GM12864 (cell line): Measurements from ENCODE around the gene ETS2.
"Not testable (repeated sequence)": the region's sequence is repeated elsewhere in the genome, so short reads cannot be mapped to it uniquely, and the experiment has no call there.

Experiments
- DNase-seq: peaks from one replicate; pipeline ENCODE4 v3.0.0-alpha.2; 2011; ENCODE audit warnings: low read depth
- H3K4me3 ChIP-seq: 2 replicates; pipeline ENCODE4 v1.5.1; 2011; ENCODE audit warnings: mild to moderate bottlenecking, low read depth, low read length, control low read depth
- TF ChIP-seq, protein P1 (sequence below): IDR thresholded peaks from 2 replicates; pipeline ENCODE4 v1.5.1; 2011; ENCODE audit warnings: low read depth, mild to moderate bottlenecking, moderate library complexity, low read length, control low read depth, inconsistent platforms; ENCODE audit errors: missing control alignments

The ETS2 gene

DNA sequence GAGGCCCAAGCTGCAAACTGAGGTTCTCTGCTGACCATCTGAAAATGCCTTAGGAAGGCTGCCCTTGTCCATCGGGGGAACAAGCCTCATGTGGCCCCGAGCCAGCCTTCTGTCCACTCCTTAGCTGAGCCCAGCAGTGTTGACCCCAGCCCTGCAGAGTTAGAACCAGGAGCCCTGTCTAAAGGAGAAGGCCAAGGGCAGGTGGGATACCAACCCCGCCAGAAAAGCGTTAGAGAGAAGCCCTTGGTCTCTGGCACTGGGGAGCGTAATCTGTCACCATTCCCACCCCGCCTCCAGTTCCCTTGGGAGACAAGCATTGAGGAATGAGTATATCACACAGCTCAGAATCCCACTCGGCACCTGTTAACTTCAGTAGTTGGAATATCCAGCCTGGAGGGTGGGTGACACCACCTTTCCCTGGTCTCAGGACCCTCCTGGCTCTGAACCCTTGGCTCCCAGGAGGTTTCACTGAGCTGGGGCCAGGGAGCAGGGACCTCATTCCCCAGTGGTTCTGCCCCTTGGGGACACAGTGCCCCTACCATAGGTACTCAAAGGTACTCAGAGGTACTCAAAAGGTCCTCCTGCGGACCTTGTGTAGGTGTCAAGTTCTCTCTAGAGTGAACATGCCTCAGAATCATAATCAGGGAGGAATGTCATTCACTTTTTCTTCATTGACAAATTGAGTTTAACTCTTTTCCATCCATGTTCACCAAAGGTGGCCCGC, 16.4 kb downstream of the ETS2 start:
- TF ChIP-seq, protein P1, sequence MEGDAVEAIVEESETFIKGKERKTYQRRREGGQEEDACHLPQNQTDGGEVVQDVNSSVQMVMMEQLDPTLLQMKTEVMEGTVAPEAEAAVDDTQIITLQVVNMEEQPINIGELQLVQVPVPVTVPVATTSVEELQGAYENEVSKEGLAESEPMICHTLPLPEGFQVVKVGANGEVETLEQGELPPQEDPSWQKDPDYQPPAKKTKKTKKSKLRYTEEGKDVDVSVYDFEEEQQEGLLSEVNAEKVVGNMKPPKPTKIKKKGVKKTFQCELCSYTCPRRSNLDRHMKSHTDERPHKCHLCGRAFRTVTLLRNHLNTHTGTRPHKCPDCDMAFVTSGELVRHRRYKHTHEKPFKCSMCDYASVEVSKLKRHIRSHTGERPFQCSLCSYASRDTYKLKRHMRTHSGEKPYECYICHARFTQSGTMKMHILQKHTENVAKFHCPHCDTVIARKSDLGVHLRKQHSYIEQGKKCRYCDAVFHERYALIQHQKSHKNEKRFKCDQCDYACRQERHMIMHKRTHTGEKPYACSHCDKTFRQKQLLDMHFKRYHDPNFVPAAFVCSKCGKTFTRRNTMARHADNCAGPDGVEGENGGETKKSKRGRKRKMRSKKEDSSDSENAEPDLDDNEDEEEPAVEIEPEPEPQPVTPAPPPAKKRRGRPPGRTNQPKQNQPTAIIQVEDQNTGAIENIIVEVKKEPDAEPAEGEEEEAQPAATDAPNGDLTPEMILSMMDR, result no peak
- no peak overlapping the region for H3K4me3 ChIP-seq
- DNase-seq, result no peak

DNA sequence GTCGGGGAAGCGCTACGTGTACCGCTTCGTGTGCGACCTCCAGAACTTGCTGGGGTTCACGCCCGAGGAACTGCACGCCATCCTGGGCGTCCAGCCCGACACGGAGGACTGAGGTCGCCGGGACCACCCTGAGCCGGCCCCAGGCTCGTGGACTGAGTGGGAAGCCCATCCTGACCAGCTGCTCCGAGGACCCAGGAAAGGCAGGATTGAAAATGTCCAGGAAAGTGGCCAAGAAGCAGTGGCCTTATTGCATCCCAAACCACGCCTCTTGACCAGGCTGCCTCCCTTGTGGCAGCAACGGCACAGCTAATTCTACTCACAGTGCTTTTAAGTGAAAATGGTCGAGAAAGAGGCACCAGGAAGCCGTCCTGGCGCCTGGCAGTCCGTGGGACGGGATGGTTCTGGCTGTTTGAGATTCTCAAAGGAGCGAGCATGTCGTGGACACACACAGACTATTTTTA, 17.1 kb downstream of the ETS2 start:
- DNase-seq, result no peak
- H3K4me3 ChIP-seq, result no peak overlapping the region
- TF ChIP-seq, protein P1, result no peak

DNA sequence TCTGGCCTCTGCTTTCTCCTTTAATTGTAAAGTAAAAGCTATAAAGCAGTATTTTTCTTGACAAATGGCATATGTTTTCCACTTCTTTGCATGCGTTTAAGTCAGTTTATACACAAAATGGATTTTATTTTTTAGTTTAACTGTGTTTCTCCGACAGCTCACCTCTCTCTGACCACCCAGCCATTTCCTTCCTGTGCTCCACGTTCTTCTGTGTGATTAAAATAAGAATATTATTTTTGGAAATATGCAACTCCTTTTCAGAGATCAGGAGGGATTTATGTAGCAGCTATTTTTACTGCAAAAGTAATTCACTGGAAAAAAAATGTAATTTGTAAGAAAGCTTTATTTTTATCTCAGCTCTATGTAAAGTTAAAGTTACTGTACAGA, 18.0 kb downstream of the ETS2 start:
- DNase-seq, result no peak
- no peak overlapping the region for H3K4me3 ChIP-seq
- TF ChIP-seq, protein P1, result no peak

DNA sequence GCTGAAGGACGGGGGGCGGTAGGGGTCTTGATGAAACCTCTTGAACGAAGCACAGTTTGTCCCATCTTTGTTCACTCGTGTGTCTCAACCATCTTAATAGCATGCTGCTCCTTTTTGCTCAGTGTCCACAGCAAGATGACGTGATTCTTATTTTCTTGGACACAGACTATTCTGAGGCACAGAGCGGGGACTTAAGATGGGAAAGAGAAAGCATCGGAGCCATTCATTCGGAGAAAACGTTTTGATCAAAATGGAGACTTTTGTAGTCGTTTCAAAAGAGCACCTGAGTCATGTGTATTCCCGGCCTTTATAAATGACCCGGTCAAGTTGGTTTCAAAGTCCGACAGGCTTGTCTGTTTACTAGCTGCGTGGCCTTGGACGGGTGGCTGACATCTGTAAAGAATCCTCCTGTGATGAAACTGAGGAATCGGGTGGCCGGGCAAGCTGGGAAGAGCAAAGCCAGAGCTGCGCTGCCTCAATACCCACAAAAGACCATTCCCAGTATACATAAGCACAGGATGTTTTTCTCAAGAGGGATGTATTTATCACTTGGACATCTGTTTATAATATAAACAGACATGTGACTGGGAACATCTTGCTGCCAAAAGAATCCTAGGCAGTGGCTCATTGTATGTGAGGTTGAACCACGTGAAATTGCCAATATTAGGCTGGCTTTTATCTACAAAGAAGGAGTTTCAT, 18.5 kb downstream of the ETS2 start:
- TF ChIP-seq, protein P1, result no peak
- DNase-seq, result no peak
- no peak overlapping the region for H3K4me3 ChIP-seq

DNA sequence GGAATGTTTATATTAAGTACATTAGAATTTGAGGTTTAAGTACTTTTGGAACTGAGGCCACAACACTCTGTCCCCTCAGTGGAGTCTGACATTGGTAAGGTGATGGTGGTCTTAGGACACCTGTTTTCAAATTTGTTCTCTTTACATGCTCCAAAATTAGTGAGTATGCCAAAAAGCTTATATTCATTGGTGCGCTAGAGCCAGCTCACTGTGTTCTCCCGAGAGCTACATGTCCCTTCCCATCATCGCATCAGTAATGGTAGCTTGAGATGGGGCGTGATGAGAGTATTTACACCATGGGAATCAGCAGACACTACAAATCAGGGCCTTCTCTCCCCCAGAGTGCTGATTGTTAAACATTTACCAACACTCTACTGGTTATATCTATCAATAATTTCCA, 19.5 kb downstream of the ETS2 start:
- no peak for DNase-seq
- TF ChIP-seq, protein P1, result no peak
- no peak overlapping the region for H3K4me3 ChIP-seq

DNA sequence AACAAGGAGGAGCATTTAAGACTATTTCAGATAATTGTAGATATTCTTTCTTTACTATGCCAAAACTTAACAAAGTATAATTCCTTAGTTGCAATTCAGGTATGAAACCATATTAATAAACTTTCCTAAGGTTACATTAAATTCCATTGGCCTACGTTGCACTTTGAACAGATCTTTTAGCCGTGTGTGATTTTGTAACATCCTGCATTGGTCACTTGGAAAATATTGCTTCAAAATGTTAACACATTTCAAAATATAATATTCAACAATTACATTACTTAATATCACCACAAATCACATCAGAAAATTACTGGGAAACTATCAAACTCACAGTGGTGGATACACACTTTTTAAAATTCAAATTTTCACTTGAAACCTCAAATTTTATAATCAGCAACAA, 20.2 kb downstream of the ETS2 start:
- no peak overlapping the region for H3K4me3 ChIP-seq
- DNase-seq, result no peak
- TF ChIP-seq, protein P1, result no peak

DNA sequence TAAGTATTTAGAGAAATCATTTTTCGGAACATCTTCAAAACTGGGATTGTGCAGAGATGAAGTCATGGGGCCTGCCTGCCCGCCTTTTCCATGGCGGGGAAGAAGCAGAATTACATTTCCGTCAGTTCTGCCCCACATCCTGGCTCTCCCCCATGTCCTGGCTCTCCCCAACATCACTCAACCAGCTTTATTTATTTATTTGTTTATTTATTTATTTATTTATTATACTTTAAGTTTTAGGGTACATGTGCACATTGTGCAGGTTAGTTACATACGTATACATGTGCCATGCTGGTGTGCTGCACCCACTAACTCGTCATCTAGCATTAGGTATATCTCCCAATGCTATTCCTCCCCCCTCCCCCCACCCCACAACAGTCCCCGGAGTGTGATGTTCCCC, 22.4 kb downstream of the ETS2 start:
- not testable (repeated sequence) for H3K4me3 ChIP-seq, DNase-seq
